Measurements from ENCODE around the gene SRP9. TPM values are rescaled to one million over a fixed set of nuclear protein-coding genes. Genes with fewer than 3 reads are reported as not detected.
A peak's percentile ranks its signal among the peaks of the same experiment; 100 is the strongest.
"Not testable (repeated sequence)": the region's sequence is repeated elsewhere in the genome, so short reads cannot be mapped to it uniquely, and the experiment has no call there.

The SRP9 gene
- total RNA-seq, 1 donor from 2014 or later, result 200 TPM

DNA sequence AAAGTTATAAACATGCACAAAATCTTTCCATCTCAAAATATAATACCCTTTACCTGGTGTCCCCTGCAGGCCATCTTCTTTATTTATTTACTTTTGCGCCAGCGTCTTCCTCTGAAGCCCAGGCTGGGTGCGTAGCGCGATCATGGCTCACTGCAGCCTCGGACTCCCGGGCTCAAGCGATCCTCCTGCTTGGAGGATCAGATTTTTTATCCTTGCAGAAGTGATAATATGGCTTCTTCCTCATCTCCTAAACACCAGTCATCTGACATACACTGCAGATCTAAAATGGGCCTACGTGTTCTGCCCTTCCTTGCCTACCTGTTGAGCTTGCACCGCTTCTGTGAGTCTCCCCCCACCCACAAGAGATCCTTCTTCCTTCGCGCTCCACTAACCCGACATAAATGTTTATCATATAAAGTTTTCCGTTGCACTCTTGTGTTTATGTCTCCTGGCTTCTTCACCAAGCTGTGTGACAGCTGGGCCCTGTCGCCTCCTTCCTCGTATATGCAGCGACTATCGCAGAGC is 506 bp upstream of the SRP9 start:
- H3K9me3 Mint-ChIP-seq (ENCODE audit: low read depth), result no peaks in the 10 kb centered on the region
- no peak overlapping the region for H3K4me3 Mint-ChIP-seq (ENCODE audit: unreplicated experiment)
- H3K4me1 Mint-ChIP-seq (ENCODE audit: low read depth), result peaks cover 59% of the 10 kb centered on the region
- no peak for DNase-seq (ENCODE audit: low spot score)
- TF ChIP-seq, protein P1, sequence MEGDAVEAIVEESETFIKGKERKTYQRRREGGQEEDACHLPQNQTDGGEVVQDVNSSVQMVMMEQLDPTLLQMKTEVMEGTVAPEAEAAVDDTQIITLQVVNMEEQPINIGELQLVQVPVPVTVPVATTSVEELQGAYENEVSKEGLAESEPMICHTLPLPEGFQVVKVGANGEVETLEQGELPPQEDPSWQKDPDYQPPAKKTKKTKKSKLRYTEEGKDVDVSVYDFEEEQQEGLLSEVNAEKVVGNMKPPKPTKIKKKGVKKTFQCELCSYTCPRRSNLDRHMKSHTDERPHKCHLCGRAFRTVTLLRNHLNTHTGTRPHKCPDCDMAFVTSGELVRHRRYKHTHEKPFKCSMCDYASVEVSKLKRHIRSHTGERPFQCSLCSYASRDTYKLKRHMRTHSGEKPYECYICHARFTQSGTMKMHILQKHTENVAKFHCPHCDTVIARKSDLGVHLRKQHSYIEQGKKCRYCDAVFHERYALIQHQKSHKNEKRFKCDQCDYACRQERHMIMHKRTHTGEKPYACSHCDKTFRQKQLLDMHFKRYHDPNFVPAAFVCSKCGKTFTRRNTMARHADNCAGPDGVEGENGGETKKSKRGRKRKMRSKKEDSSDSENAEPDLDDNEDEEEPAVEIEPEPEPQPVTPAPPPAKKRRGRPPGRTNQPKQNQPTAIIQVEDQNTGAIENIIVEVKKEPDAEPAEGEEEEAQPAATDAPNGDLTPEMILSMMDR (IDR thresholded peaks at IDR 0.05), result no peak
- no peaks in the 10 kb centered on the region for H3K36me3 Mint-ChIP-seq (ENCODE audit: low read depth)
- no peak overlapping the region for H3K27ac Mint-ChIP-seq (ENCODE audit: unreplicated experiment)
- no peaks in the 10 kb centered on the region for H3K27me3 Mint-ChIP-seq (ENCODE audit: low read depth)

DNA sequence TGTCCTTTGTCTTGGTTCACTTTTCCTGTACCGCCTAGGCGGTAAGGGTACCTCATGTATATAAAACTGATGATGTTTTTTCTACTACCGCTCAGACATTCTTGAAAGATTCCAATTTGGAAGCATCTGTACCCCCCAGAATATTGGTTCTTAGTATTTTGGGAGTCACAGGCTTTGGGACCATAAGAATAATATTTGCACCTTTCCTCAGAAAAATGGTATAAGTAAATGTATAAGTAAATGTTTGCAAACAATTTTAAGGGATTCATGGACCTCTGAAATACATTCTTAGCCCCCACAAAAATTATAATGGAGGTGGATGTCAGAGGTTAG is 677 bp downstream of the SRP9 start:
- no peak overlapping the region for H3K4me3 Mint-ChIP-seq (ENCODE audit: unreplicated experiment)
- no peaks in the 10 kb centered on the region for H3K36me3 Mint-ChIP-seq (ENCODE audit: low read depth)
- peaks cover 59% of the 10 kb centered on the region for H3K4me1 Mint-ChIP-seq (ENCODE audit: low read depth)
- no peaks in the 10 kb centered on the region for H3K9me3 Mint-ChIP-seq (ENCODE audit: low read depth)
- H3K27ac Mint-ChIP-seq (ENCODE audit: unreplicated experiment), result no peak overlapping the region
- no peaks in the 10 kb centered on the region for H3K27me3 Mint-ChIP-seq (ENCODE audit: low read depth)
- DNase-seq (ENCODE audit: low spot score), result no peak
- TF ChIP-seq, protein P1 (IDR thresholded peaks at IDR 0.05), result no peak

DNA sequence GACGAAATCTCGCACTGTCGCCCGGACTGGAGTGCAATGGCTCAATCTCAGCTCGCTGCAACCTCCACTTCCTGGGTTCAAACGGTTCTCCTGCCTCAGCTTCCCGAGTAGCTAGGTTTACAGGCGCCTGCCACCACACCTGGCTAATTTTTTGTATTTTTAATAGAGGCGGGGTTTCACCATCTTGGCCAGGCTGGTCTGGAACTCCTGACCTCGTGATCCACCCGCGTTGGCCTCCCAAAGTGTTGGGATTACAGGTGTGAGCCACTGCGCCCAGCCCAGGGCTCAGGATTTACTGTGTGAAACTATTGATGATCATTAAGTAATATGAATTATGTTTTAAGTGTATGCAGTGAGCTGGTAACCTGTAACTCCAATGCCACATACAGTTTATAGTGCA is 1.5 kb downstream of the SRP9 start:
- H3K36me3 Mint-ChIP-seq (ENCODE audit: low read depth); DNase-seq (ENCODE audit: low spot score); H3K27ac Mint-ChIP-seq (ENCODE audit: unreplicated experiment); H3K27me3 Mint-ChIP-seq (ENCODE audit: low read depth); H3K9me3 Mint-ChIP-seq (ENCODE audit: low read depth); H3K4me3 Mint-ChIP-seq (ENCODE audit: unreplicated experiment): not testable (repeated sequence)
- peaks cover 59% of the 10 kb centered on the region for H3K4me1 Mint-ChIP-seq (ENCODE audit: low read depth)

DNA sequence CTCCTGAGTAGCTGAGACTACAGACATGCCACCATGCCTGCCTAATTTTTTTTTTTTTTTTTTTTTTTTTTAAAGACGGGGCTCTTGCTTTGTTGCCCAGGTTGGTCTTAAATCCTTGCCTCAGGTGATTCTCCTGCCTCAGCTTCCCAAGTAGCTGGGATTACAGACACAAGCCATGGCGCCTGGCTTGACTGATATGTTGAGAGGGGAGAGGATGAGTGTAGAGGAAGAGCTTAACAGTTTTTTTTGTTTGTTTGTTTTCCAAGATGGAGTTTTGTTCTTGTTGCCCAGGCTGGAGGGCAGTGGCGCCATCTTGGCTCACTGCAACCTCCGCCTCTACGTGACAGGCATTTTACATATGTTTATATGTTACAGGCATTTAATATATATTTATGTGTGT is 2.5 kb downstream of the SRP9 start:
- H3K27ac Mint-ChIP-seq (ENCODE audit: unreplicated experiment), result no peak overlapping the region
- H3K36me3 Mint-ChIP-seq (ENCODE audit: low read depth), result peaks cover 3% of the 10 kb centered on the region
- H3K4me3 Mint-ChIP-seq (ENCODE audit: unreplicated experiment), result no peak overlapping the region
- peaks cover 50% of the 10 kb centered on the region for H3K4me1 Mint-ChIP-seq (ENCODE audit: low read depth)
- H3K9me3 Mint-ChIP-seq (ENCODE audit: low read depth), result no peaks in the 10 kb centered on the region
- H3K27me3 Mint-ChIP-seq (ENCODE audit: low read depth), result no peaks in the 10 kb centered on the region
- TF ChIP-seq, protein P1 (IDR thresholded peaks at IDR 0.05), result no peak
- DNase-seq (ENCODE audit: low spot score), result no peak

DNA sequence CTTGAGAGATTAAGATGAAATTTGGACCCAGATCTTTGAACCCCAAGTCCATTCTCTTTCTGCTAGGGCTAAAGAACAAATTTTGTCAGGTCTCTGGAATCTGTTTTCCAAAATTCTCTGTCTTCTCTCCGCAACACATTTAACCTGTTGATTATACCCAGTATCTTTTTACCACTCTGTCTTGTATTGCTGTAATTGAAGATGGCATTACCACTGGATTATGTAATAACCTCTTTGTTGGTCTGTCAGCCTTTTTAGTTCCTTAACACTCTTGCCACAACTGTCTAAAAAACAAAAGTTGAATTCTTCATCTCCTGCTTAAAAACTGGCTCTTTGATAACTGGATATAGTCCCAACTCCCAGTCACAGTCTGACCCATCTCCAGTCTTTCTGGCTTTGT is 3.0 kb downstream of the SRP9 start:
- peak overlapping the region; percentile 60 for H3K27ac Mint-ChIP-seq (ENCODE audit: unreplicated experiment)
- H3K36me3 Mint-ChIP-seq (ENCODE audit: low read depth), result peaks cover 3% of the 10 kb centered on the region
- no peak overlapping the region for H3K4me3 Mint-ChIP-seq (ENCODE audit: unreplicated experiment)

DNA sequence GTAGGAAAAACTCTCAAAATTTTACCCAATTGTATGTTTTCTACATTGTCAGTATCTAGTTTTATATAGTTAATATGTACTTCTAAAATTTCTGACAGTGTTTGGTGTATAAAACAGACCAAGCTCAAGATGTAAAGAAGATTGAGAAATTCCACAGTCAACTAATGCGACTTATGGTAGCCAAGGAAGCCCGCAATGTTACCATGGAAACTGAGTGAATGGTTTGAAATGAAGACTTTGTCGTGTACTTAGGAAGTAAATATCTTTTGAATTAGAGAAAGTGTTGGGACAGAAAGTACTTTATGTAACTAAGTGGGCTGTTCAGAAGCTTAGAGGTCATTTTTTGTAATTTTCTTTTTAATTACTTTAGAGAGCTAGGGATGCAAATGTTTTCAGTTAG is 11.5 kb downstream of the SRP9 start:
- not testable (repeated sequence) for H3K4me1 Mint-ChIP-seq (ENCODE audit: low read depth); H3K27ac Mint-ChIP-seq (ENCODE audit: unreplicated experiment); H3K27me3 Mint-ChIP-seq (ENCODE audit: low read depth); DNase-seq (ENCODE audit: low spot score); H3K4me3 Mint-ChIP-seq (ENCODE audit: unreplicated experiment); H3K9me3 Mint-ChIP-seq (ENCODE audit: low read depth)
- H3K36me3 Mint-ChIP-seq (ENCODE audit: low read depth), result peaks cover 38% of the 10 kb centered on the region

More for the DNA sequence above, 3.0 kb downstream of the SRP9 start:
- TF ChIP-seq, protein P1 (IDR thresholded peaks at IDR 0.05), result no peak
- DNase-seq (ENCODE audit: low spot score), result no peak
- Mint-ChIP-seq H3K4me1 (ENCODE audit: low read depth) (peaks cover 50% of the 10 kb centered on the region), H3K27me3 (ENCODE audit: low read depth) (no peaks in the 10 kb centered on the region), H3K9me3 (ENCODE audit: low read depth) (no peaks in the 10 kb centered on the region)

Measured in chondrocyte (in vitro differentiated cells).